GM19328 (cell line): ENCODE results near the gene SEMA4C.
A peak's percentile ranks its signal among the peaks of the same experiment; 100 is the strongest.

Experiments
- ATAC-seq: cut with Tn5 transposase; IDR thresholded peaks from one replicate; pipeline ENCODE4 v1.9.1; 2021; ENCODE audit warnings: mild to moderate bottlenecking, moderate library complexity; ENCODE audit not compliant: unreplicated experiment

Gene SEMA4C

DNA sequence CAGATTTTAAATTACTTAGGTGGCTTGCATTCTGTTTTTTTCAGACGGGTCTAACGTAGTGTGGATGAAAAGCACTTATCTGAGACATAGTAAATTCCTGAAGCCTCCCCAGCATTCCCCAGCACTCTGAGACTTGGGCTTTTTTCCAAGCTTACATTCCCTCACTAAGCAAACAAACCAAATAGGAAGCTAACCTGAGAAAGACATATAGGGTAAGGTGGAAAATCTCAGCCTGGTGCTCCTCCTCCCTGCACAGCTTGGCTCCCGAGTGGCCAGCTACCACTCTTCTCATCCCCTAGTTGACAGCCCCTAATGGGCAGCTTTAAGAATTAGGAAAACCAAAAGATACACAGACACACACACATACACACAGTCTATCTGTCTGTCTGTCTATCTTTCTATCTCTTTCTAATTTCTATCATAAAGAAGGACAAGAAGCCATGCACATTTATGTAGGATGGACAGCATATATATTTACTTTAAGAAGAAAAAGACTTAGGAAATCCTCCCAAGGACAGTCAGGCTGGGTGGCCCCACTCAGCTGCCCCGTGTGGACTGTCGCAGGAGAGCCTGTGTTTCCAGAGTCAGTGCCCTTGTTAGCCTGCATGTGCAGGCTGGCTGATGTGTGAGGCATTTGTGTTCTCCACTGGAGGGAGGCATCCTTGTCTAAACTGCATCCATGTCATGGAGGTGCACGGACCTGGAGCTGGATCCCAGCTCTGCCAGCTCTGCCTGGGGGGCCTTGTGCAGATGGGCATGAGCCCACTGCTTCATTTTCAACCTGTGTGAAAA is 45.6 kb downstream of the SEMA4C start:
- no peak for ATAC-seq

DNA sequence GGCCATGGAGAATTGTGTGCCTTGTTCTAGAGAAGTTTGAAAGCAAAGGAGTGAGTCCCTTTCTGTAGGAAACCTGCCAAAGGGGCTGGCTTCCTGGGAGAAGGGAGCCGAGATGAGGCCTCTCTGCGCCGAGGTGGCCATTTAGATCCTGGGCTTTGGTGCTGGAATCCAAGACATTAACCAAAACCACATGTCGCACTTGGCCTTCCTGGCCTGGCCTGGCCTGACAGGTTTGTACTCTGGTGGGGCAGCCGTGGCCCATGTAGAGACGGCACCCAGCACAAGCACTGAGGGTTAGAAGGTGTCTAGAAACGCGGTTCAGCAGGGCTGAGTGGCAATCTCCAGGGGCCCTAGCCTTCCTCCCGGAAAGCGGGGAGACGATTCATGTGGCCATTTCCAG is 46.7 kb downstream of the SEMA4C start:
- no peak for ATAC-seq

DNA sequence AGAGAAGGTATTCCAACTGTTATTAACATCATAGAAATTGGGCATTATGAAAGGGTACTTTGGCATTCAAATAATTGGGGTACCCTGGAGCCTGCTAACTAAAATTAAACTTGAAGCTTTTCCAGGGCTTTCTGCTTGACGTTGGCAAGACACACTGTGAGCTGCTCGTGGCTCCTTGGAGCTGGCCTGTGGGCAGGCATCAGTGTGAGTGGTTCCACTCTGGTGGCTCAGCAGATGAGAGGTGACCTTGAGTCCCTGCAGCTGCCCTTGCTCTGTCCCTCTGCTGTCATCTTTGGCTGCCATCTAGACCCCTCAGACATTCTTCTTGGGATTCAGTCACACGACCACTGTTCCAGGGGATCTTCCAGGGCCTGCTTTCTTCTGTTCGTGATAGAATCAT is 47.1 kb downstream of the SEMA4C start:
- ATAC-seq: no peak

DNA sequence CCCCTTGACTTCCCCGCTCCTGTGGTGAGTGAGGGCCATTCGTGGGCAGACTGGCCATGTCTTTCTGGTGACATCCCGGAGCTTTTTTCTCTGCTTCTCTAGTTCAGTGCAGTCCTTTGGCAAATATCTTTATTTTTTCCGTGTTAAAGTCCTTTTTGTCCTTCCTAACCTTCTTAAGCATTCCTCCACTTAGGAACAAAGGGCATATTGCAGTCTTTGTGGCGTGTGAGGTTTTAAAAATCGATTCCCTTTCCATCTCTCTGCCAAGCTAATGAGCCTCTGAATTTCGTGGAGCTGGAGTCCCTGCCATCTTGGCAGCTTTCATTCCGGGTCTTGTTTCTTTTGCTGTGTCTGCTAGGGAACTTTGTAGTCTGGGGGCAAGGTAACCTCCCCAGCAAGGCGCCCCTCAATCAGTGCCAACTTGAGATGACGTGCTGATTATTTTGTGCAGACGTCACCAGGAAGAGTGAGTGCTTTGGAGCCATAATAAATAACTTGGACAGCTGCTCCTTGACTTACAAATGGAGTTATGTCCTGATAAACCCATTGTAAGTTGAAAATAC is 48.7 kb downstream of the SEMA4C start:
- ATAC-seq: no peak

DNA sequence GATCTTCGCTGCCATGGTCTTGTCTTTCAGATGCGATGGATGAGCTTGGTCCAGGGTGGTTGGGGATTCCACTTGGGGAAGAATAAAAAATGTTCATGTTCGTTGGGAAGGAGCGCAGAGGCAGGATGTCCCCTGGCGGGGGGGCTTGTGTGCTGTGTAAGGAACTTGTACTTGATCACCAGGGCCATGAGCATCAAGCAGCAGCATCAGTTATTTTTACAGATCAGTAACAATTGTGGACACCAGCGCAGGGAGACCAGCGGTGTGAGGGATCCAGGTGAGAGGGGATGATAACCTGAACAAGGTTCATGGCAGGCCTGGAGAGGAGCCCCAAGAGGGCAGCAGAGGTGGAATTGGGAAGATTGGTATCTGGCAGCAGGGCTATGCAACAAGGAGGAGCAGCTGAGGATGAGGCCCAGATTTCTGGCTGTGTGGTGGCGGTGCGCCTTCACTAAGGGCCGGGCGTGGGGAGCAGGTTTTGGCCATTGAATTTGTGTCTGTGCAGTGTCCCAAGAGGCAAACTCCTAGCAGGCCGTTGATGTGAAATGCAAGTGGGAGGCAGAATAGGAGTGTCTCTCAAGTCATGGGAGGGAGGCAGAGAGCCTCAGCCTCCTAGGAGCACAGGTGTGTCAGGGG is 49.9 kb downstream of the SEMA4C start:
- ATAC-seq: no peak

DNA sequence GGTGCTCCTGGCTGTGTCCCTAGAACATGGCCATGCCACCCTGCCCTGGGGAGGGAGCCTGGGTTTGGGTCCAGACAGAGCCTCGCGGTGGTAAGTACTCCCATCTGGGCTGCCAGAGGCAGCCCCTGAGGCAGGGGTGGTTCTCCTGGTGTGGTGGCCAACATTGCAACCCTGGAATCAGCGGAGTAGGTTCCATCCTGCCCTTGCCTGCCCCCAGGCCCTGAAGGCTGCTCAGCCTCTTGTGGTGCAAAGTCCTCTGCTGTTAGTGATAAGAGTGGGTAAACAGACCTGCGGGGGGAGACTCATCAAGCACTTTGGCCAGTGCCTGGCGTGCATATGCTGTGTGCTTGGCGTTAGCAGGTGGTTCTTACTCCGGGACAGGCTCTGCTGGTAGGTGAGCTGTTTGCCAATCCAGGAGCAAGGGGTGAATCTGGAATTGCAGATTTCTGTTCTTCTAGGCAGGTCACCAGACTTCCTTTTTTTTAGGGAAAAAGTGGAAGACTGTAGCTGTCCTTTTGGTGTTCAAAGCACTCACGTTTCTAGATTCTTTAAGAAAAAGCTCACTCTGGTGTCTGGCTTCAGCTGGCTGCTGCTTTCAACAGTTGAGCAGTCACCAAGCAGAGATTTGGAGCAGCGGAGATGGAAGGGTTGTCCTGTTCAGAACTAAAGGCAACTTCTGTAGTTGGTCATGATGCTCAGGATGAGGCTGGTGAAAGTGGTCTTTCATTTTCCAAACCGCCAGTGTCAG is 50.6 kb downstream of the SEMA4C start:
- ATAC-seq: no peak

DNA sequence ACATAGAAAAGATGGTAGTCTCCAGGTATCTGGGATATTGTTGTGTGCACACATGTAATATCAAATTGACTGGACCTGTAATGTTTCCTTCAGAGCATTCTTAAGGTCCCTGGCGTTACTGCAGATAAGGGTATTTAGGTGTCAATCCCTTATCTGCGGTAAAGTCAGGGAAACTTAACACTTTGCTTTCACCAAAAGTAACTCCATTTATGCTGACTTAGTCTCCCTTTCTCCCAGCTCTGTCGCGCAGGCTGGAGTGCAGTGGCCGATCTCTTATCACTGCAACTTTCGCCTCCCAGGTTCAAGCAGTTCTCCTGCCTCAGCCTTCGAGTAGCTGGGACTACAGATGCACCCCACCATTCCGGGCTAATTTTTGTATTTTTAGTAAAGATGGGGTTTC is 52.0 kb downstream of the SEMA4C start:
- ATAC-seq: no peak

- no peak for ATAC-seq
These were observed 52.8 kb downstream of the SEMA4C start for GRCh38 chr2:96816836-96817702.

DNA sequence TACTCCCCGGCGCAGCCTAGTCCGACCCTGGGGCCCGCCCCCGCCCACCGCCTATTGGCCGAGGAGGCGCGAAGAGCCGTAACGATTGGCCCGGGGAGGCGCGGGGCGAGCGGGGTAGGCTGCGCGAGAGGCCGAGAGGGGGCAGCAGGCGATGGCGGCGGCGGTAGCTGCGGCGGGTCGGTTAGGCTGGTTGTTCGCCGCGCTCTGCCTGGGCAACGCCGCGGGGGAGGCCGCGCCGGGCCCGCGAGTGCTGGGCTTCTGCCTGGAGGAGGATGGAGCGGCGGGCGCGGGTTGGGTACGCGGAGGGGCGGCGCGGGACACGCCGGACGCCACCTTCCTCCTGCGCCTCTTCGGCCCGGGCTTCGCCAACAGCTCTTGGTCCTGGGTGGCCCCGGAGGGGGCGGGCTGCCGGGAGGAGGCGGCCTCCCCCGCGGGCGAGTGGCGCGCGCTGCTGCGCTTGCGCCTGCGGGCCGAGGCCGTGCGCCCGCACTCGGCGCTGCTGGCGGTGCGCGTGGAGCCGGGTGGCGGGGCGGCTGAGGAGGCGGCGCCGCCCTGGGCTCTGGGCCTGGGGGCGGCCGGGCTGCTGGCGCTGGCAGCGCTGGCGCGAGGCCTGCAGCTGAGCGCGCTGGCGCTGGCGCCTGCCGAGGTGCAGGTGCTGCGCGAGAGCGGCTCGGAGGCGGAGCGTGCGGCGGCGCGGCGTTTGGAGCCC is 53.6 kb downstream of the SEMA4C start, which contains the start of gene CNNM3:
CNNM3 (plus strand) TSS at position 142 of the 709 bp plus-strand sequence; CDS start at position 152, 10 bp downstream.
- ATAC-seq: peak; percentile 89

GRCh38 chr2:96815326-96816126 is 54.4 kb downstream of the SEMA4C start:
- ATAC-seq: no peak

GRCh38 chr2:96813656-96814055 is 56.2 kb downstream of the SEMA4C start:
- ATAC-seq: no peak

GRCh38 chr2:96811917-96812316 is 58.0 kb downstream of the SEMA4C start:
- no peak for ATAC-seq

- ATAC-seq: no peak
These were observed 59.1 kb downstream of the SEMA4C start for GRCh38 chr2:96810783-96811192.

DNA sequence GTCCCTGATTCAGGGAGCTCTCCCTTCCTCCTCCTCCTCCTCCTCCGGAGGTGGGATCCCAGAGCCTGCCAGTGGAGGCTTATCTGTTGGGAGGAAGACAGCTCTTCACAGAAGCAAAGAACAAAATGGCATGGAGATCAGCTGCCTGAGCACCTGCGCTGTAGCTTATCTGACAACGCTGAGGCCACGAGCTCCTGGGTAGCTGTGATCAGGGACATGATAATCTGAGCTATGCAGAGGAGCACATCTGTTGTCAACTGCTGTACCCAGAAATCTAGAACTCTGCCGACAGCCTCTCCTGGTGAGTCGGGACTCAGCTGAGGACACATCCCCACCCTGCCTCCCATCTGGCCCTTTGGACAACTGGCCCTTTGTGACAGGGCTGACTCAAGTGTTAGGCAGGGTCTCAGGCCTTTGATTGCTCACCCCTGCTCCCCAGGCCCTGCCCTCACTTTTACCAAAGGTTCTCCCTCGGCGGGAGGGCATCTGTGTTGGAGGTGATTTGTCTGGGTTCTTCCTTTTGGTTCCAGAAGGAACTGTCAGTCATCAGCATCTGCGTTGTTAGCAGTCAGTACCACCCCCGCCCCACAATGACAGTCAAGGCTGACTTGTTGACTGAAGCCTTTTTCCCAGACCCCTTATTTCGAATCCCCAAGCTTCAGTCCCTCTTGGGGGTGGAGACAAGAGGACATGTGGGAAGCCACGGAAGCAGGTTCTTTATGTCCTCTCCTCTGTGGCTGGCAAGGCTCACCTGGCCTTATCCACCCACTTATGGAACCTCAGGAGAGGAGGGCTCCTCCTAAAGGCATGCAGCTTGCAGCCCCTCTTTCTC is 59.7 kb downstream of the SEMA4C start:
- ATAC-seq: no peak
